GM12892 (cell line): ENCODE measurements around the gene CRKL.

ENCODE experiments used
- POLR2A ChIP-seq: IDR thresholded peaks from 2 replicates; pipeline ENCODE4 v1.6.1; 2011; ENCODE audit warnings: low read depth, low read length, control low read depth
- POLR2AphosphoS5 ChIP-seq: IDR thresholded peaks from 2 replicates; pipeline ENCODE4 v1.6.1; 2011; ENCODE audit warnings: low read depth, low read length, control low read depth

DNA sequence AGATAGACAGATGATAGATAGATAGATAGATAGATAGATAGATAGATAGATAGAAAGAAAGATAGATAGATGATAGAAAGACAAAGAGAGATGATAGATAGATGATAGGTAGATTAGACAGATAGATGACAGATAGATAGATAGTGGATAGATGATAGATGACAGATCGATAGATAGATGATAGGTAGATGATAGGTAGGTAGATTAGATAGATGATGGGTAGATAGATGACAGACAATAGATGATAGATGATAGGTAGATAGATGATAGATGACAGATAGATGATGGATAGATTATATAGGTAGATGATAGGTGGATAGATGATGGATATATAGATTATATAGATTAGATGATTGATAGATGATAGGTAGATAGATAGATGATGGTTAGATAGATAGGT is 69.2 kb downstream of the CRKL start:
- TF ChIP-seq POLR2AphosphoS5 (no peak), POLR2A (no peak)
